GM19351 (cell line): ENCODE measurements around the gene CYP8B1.

Source experiments
- ATAC-seq: cut with Tn5 transposase; IDR thresholded peaks from one replicate; pipeline ENCODE4 v1.9.1; 2021; ENCODE audit warnings: mild to moderate bottlenecking, moderate library complexity; ENCODE audit not compliant: unreplicated experiment

The CYP8B1 gene

DNA sequence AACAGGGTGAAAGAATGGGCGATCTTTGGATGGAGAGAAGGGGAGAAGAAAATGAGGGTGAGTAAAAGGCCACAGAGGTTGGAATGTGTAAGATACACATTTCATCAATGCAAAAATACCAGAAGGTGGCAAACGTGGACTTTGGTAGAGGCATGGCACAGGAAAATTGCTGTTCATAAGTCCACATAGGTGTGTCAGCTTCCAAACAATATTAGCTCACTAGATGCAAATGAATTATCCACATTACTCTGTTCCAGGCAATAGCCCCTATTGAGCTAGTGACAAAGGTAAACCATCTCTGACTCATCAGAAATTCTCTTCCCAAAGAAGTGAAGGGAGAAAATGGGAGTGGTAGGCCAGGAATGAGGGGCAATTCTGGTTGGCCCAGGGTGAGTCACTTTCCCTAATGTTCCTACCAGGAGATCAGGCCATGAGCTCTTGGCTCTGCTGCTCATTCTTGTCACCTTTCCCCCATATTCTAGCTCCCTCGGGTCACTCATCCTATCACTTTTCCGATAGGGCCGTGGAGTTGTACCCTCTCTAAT lies 46.5 kb downstream of the CYP8B1 start:
- ATAC-seq: no peak

DNA sequence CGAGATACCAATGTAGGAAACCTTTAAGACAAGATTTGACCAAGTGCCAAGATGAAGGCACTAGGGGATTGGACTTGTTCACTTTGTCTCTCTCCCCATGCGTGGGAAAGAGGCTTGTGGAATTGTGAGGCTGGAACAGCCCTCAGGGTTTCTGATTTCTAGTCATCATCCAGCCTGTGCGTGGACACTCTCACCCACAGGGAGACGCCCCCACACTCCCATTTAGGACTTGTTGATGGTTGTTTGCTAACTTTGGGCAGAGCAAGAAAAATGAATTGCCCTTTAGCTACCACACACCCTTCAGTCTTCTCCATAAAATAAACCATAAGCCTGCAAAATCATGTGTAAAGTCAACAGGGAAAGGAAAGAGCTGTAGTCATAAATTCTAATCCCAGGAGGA lies 48.0 kb downstream of the CYP8B1 start:
- ATAC-seq: no peak

DNA sequence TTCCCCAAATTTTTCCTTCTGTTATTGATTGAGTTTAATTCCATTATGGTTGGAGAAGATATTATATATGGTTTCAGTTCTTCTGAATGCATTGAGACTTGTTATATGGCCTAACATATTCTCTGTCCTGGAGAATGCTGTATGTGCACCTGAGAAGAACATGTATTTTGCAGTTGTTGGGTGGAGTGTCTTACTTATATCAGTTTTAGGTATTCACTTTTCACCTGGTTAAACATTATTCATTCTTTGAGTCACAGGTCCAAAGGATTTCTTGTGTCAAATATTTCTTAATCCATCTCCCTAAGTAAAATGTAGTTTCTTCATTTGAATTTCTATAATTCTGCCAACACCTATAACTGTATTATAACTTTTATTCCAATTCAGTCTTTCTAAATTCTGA lies 48.7 kb downstream of the CYP8B1 start:
- no peak for ATAC-seq

DNA sequence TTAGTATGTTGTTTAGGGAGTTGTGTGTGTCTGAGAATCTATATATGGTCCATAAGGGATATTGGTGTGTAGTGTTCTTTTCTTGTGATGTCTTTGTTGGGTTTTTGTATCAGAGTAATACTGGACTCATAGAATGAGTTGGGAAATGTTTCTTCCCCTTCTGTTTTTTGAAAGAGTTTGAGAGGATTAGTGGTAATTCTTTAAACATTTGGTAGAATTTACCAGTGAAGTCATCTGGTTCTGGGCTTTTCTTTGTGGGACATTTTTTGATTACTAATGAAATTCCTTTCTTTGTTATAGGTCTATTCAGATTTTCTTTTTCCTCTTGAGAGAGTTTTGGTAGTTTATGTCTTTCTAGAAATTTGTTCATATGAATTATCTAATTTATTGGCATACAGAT lies 49.5 kb downstream of the CYP8B1 start:
- ATAC-seq: no peak

DNA sequence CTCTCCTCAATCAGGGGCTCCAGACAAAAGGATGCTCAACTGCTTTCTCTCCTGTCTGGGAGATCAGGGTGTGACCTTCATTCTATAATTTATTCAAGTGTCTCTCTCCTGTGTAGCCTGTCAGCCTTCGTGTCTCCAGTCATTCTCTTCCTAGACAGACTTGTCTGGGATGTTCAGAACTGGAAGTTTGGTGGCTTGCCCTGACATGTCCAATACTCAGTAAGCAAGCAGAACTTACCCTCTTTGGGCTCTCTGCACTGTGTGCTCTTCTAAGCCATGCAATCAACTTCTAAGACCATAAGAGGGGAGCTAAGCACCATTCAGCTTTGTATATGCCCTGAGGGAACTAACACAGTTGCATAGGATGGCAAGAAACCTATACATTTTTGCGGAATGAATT lies 52.3 kb downstream of the CYP8B1 start:
- no peak for ATAC-seq

DNA sequence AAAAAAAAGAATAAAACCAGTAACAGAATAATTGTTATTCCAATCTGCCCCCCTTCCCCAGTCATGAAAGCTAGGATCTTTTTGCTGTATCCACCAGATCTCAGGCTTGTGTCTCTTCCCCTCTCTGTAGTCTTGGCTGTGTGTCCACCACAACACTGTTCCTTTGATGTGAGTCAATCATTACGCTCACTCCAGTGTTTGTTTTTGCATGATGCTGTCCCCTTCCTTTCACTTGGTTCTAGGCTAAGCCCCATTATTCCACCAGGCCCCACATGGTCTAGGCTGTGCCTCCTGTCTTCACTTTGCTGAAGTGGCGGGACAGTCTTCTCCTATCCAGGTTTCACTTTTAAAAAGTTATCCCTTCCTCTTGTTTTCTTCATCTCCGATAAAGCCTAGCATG lies 52.9 kb downstream of the CYP8B1 start:
- ATAC-seq: no peak
